Ovary (tissue), 9 donors: ENCODE measurements around the gene TRIML2. TPM values are rescaled to one million over a fixed set of nuclear protein-coding genes. Genes with fewer than 3 reads are reported as not detected.

Source experiments
- DNase-seq, 5 donors: peaks; one replicate each; pipeline ENCODE4 v3.0.0-alpha.2; 2019 to 2020
- H3K27ac ChIP-seq, 2 donors: fragments of 200-600 bp; one replicate each; pipeline versions ENCODE4 v1.5.1 to v1.8.0; 2019 to 2022
- H3K27me3 ChIP-seq: fragments of 200-600 bp; one replicate; pipeline ENCODE4 v1.8.0; 2022
- H3K36me3 ChIP-seq: fragments of 200-600 bp; sonication (generic); one replicate; pipeline ENCODE4 v1.5.1; 2019
- H3K4me1 ChIP-seq: one replicate; pipeline ENCODE4 v1.8.1; 2013; ENCODE audit warnings: mild to moderate bottlenecking, moderate library complexity; ENCODE audit not compliant: insufficient read depth
- H3K4me3 ChIP-seq: fragments of 200-600 bp; sonication (generic); one replicate; pipeline ENCODE4 v1.5.1; 2017
- H3K9me3 ChIP-seq, 2 donors: fragments of 200-600 bp in 1 of 2; sonication (generic) in 1 of 2; one replicate each; pipeline versions ENCODE4 v1.5.1 to v1.8.1; 2013 to 2019; ENCODE audit warnings: mild to moderate bottlenecking in 1 of 2, moderate library complexity in 1 of 2
- EP300 ChIP-seq: sonication (generic); formaldehyde crosslinking; IDR thresholded peaks from one replicate; pipeline ENCODE4 v1.6.1; 2017; ENCODE audit warnings: antibody characterized with exemption
- POLR2A ChIP-seq: fragments of 450-650 bp; IDR thresholded peaks from one replicate; pipeline ENCODE4 v1.6.1; 2017; ENCODE audit warnings: antibody characterized with exemption, mild to moderate bottlenecking, moderate library complexity
- WGBS, 3 donors: extraction: QIAGEN DNeasy Blood & Tissue Kit in 1 of 3; methylation state at CpG; one replicate each; pipeline versions ENCODE4 v1.1.5 to v1.1.7; 2013 to 2017; 5-methylcytosine and 5-hydroxymethylcytosine counted together
- intact Hi-C, 4 donors: fragments of 100-400 bp; cut with DNase I; formaldehyde crosslinking; loops; one replicate each; pipeline versions ENCODE4 v1.11.0 to v1.15.1; 2022 to 2023
- polyA plus RNA-seq, 2 donors: library from polyadenylated mRNA; stranded (reverse); fragments of 200-250 nt in 1 of 2; fragments of 350-450 nt in 1 of 2; fragmentation: Illumina TruSeq in 1 of 2; extraction: RNeasy Lipid Tissue Mini Kit (QIAGEN cat#74804) in 1 of 2; gene quantifications; one replicate each; pipeline ENCODE4 v1.2.3, GENCODE V29; 2013 to 2014
- total RNA-seq, 7 donors: library from RNA; depleted of rRNA in 2 of 7; stranded (reverse); fragments of >200 nt in 2 of 7; fragmentation: NEBNext Ultra II Directional in 3 of 7; extraction: Animal tissue kit (Norgen Biotek cat#: 25700) in 3 of 7; gene quantifications; one replicate each; pipeline versions ENCODE4 v1.1.0 to v1.2.4, GENCODE V29; 2016 to 2023
- TF ChIP-seq, protein P1 (sequence below), 3 donors: fragments of 450-650 bp in 2 of 3; fragments of 200-600 bp in 1 of 3; IDR thresholded peaks; one replicate each; pipeline versions ENCODE4 v1.5.1 to v1.8.0; 2016 to 2022; ENCODE audit warnings: antibody characterized with exemption in 3 of 3, mild to moderate bottlenecking in 1 of 3
- donor health status: DM: no; HTN: no; CAD: no; lungs with moderate emphysema.
- donor health status: DM: no; HTN: no; CAD: no.
- donor health status: Bipolar disorder and iron deficiency.
- donor health status: DM: yes; HTN: yes; CAD: no.
- donor health status: DM: no; HTN: no; CAD: no.
- donor health status: DM: yes; HTN: yes; CAD: no.

Gene TRIML2
- total and polyA plus RNA-seq, 9 donors, result not detected

DNA sequence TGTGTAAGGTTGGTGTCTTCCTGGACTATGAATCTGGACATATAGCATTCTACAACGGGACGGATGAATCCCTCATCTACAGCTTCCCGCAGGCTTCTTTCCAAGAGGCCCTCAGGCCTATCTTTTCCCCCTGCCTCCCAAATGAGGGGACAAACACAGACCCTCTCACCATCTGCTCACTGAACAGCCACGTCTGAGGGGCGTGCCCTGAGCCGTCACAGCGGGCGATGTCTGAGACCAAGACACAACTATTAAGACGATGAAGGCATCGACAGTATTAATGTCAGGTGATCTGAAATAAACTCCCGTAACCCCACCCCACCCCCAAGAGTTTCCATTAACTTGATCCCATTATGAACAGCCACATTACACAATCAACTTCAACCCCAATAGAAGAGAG lies 37.8 kb upstream of the TRIML2 start:
- Histone ChIP-seq H3K36me3 (no peaks in the 10 kb centered on the region), H3K4me3 (no peak overlapping the region), H3K27me3 (no peaks in the 10 kb centered on the region), H3K27ac (no peak overlapping the region), H3K4me1 (no peaks in the 10 kb centered on the region), H3K9me3 (no peaks in the 10 kb centered on the region)
- WGBS, 3 donors, result 87 to 94% (median 92%) methylated on average over 11 of the region's 11 CpGs
- TF ChIP-seq, protein P1, sequence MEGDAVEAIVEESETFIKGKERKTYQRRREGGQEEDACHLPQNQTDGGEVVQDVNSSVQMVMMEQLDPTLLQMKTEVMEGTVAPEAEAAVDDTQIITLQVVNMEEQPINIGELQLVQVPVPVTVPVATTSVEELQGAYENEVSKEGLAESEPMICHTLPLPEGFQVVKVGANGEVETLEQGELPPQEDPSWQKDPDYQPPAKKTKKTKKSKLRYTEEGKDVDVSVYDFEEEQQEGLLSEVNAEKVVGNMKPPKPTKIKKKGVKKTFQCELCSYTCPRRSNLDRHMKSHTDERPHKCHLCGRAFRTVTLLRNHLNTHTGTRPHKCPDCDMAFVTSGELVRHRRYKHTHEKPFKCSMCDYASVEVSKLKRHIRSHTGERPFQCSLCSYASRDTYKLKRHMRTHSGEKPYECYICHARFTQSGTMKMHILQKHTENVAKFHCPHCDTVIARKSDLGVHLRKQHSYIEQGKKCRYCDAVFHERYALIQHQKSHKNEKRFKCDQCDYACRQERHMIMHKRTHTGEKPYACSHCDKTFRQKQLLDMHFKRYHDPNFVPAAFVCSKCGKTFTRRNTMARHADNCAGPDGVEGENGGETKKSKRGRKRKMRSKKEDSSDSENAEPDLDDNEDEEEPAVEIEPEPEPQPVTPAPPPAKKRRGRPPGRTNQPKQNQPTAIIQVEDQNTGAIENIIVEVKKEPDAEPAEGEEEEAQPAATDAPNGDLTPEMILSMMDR (IDR thresholded peaks at IDR 0.05), result no peak
- TF ChIP-seq POLR2A (no peak), EP300 (no peak)
- no peak for DNase-seq
- intact Hi-C loops, result no loop called here

DNA sequence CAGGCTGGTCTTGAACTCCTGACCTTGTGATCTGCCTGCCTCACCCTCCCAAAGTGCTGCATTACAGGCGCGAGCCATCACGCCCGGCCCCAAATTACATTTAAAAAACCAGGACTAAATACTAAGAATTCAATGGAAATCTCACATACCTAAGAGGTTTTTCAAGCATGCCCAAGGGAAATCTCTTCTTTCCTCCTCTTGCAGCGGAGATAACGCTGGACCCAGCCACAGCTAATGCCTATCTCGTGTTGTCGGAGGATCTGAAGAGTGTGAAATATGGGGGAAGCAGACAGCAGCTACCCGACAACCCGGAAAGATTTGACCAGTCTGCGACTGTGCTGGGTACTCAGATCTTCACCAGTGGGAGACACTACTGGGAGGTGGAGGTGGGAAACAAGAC lies 37.2 kb upstream of the TRIML2 start:
- Histone ChIP-seq H3K27me3 (no peaks in the 10 kb centered on the region), H3K9me3 (no peaks in the 10 kb centered on the region), H3K36me3 (no peaks in the 10 kb centered on the region), H3K4me1 (no peaks in the 10 kb centered on the region), H3K27ac (no peak overlapping the region), H3K4me3 (no peak overlapping the region)
- TF ChIP-seq, protein P1 (IDR thresholded peaks at IDR 0.05), result no peak
- TF ChIP-seq POLR2A (no peak), EP300 (no peak)
- 76 to 82% (median 79%) methylated on average over 11 of the region's 11 CpGs for WGBS, 3 donors
- intact Hi-C loops, result no loop called here
- no peak for DNase-seq

DNA sequence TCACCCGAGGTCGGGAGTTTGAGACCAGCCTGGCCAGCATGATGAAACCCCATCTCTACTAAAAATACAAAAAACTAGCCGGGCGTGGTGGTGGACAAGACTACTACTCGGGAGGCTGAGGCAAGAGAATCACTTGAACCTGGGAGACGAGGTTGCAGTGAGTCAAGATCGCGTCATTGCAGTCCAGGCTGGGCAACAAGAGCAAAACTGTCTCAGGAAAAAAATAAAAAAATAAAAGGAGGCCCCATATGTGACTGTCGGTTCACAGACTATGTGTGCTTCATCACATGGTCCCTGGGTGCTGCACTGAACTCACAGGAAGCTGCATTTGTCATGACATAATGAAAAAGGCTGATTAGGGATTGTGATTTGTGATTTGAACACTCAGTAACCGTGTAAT lies 36.2 kb upstream of the TRIML2 start:
- Histone ChIP-seq H3K27ac (no peak overlapping the region), H3K4me3 (no peak overlapping the region), H3K4me1 (no peaks in the 10 kb centered on the region), H3K36me3 (no peaks in the 10 kb centered on the region), H3K9me3 (no peaks in the 10 kb centered on the region), H3K27me3 (no peaks in the 10 kb centered on the region)
- intact Hi-C loops, result no loop called here
- TF ChIP-seq, protein P1 (IDR thresholded peaks at IDR 0.05), result no peak
- TF ChIP-seq EP300, result no peak
- TF ChIP-seq POLR2A, result no peak
- 83 to 87% (median 85%) methylated on average over 10 of the region's 10 CpGs for WGBS, 3 donors
- no peak for DNase-seq

DNA sequence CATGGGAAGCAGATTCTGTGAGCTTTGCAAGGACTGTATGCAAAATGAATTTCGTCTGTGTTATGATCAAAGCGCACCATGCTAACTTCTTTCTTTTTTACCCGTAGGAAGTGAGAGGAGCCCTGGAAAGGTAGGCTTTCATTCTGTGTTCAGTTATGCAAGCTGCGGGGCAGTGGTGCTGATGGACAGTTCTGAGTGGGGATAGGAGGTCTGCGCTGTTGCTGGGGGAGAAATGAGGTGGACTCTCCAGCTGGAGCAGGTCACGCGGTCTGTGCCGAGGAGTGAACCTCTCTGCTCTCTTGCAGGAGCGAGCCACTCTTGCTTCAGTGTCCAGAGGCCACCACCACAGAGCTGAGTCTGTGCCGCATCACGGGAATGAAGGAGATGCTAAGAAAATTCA lies 34.3 kb upstream of the TRIML2 start:
- no peak for DNase-seq
- Histone ChIP-seq H3K4me1 (no peaks in the 10 kb centered on the region), H3K27me3 (no peaks in the 10 kb centered on the region), H3K27ac (no peak overlapping the region), H3K36me3 (no peaks in the 10 kb centered on the region), H3K9me3 (no peaks in the 10 kb centered on the region), H3K4me3 (no peak overlapping the region)
- WGBS, 3 donors, result 24 to 56% (median 29%) methylated on average over 11 of the region's 11 CpGs
- TF ChIP-seq POLR2A, result no peak
- TF ChIP-seq EP300, result no peak
- TF ChIP-seq, protein P1 (IDR thresholded peaks at IDR 0.05), result no peak
- intact Hi-C loops, result no loop called here

DNA sequence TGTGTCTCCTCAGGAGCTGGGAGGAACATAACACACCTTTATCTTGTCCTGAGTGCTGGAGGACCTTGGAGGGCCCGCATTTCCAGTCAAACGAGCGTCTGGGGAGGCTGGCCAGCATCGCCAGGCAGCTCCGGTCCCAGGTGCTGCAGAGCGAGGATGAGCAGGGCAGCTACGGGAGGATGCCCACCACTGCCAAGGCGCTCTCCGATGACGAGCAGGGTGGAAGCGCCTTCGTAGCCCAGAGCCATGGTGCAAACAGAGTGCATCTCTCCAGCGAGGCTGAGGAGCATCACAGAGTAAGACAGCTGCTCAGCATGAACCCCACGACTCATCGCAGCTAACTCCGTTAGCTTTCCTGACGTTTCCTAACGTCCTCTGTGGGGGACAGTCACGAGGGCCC lies 30.3 kb upstream of the TRIML2 start:
- TF ChIP-seq, protein P1 (IDR thresholded peaks at IDR 0.05), result no peak
- TF ChIP-seq EP300, result no peak
- TF ChIP-seq POLR2A, result no peak
- Histone ChIP-seq H3K9me3 (no peaks in the 10 kb centered on the region), H3K4me3 (no peak overlapping the region), H3K4me1 (no peaks in the 10 kb centered on the region), H3K27ac (no peak overlapping the region), H3K27me3 (no peaks in the 10 kb centered on the region), H3K36me3 (no peaks in the 10 kb centered on the region)
- DNase-seq, result no peak
- intact Hi-C loops, result no loop called here
- WGBS, 3 donors, result 86 to 94% (median 88%) methylated on average over 19 of the region's 19 CpGs
